ENCODE results near the gene LRP1B.

Gene LRP1B

DNA sequence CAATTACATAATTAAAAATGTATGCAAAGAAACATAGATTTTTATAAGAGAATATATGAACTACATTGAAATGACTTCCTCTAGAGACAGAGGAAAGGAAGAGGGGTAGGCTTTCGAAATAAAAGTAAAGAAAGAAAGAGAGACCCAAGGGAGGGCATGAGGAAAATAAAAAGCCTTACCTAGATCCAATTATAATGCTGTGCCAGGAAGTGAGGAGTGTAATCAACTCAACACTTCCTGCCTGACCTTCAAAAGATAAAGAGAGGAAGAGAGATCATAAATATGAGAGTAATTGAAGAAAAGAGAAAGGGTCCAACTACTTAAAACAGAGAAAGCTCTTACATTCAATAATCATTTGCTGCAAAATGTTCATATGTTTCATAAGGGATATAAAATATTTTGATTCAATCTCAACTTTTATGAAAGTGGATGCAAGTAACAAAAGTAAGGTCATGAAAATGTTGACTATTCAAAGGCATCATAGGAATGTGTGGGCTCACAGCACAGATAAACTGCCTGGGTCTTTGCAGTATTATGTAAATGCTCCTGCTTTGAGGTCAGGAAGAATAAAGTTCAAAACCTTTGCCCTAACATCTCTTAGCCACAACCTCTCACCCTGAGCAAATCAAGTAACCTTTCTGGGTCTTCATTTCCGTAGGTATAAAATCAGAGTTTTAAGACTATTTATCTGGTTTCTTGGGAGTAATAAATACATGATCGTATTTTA lies 1237.7 kb downstream of the LRP1B start:
- no peaks in the 10 kb centered on the region for H3K27me3 ChIP-seq
- H3K27ac ChIP-seq = no peak overlapping the region
- H3K36me3 ChIP-seq = no peaks in the 10 kb centered on the region
- H3K4me1 ChIP-seq (ENCODE audit: control insufficient read depth in 1 of 2, insufficient read depth in 1 of 2, low read depth in 1 of 2, low read length in 1 of 2) = no peaks in the 10 kb centered on the region
- H3K9me3 ChIP-seq = no peaks in the 10 kb centered on the region
- H3K4me3 ChIP-seq (ENCODE audit: low read depth in 1 of 2, low read length in 1 of 2) = no peak overlapping the region
- TF ChIP-seq, protein P1, sequence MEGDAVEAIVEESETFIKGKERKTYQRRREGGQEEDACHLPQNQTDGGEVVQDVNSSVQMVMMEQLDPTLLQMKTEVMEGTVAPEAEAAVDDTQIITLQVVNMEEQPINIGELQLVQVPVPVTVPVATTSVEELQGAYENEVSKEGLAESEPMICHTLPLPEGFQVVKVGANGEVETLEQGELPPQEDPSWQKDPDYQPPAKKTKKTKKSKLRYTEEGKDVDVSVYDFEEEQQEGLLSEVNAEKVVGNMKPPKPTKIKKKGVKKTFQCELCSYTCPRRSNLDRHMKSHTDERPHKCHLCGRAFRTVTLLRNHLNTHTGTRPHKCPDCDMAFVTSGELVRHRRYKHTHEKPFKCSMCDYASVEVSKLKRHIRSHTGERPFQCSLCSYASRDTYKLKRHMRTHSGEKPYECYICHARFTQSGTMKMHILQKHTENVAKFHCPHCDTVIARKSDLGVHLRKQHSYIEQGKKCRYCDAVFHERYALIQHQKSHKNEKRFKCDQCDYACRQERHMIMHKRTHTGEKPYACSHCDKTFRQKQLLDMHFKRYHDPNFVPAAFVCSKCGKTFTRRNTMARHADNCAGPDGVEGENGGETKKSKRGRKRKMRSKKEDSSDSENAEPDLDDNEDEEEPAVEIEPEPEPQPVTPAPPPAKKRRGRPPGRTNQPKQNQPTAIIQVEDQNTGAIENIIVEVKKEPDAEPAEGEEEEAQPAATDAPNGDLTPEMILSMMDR (IDR thresholded peaks at IDR 0.05) = no peak

- H3K27me3 ChIP-seq = no peaks in the 10 kb centered on the region
- H3K4me1 ChIP-seq (ENCODE audit: control insufficient read depth in 1 of 2, insufficient read depth in 1 of 2, low read depth in 1 of 2, low read length in 1 of 2) = no peaks in the 10 kb centered on the region
- no peaks in the 10 kb centered on the region for H3K36me3 ChIP-seq
- H3K4me3 ChIP-seq (ENCODE audit: low read depth in 1 of 2, low read length in 1 of 2) = no peak overlapping the region
- no peak overlapping the region for H3K27ac ChIP-seq
- no peaks in the 10 kb centered on the region for H3K9me3 ChIP-seq
- TF ChIP-seq, protein P1 (IDR thresholded peaks at IDR 0.05) = no peak
Observed at GRCh38 chr2:140892436-140892835, 1238.4 kb downstream of the LRP1B start.

- no peak overlapping the region for H3K4me3 ChIP-seq (ENCODE audit: low read depth in 1 of 2, low read length in 1 of 2)
- H3K36me3 ChIP-seq = no peaks in the 10 kb centered on the region
- no peaks in the 10 kb centered on the region for H3K27me3 ChIP-seq
- H3K27ac ChIP-seq = no peak overlapping the region
- H3K4me1 ChIP-seq (ENCODE audit: control insufficient read depth in 1 of 2, insufficient read depth in 1 of 2, low read depth in 1 of 2, low read length in 1 of 2) = no peaks in the 10 kb centered on the region
- TF ChIP-seq, protein P1 (IDR thresholded peaks at IDR 0.05) = no peak
- H3K9me3 ChIP-seq = no peaks in the 10 kb centered on the region
Observed at GRCh38 chr2:140891614-140892212, 1239.1 kb downstream of the LRP1B start.

DNA sequence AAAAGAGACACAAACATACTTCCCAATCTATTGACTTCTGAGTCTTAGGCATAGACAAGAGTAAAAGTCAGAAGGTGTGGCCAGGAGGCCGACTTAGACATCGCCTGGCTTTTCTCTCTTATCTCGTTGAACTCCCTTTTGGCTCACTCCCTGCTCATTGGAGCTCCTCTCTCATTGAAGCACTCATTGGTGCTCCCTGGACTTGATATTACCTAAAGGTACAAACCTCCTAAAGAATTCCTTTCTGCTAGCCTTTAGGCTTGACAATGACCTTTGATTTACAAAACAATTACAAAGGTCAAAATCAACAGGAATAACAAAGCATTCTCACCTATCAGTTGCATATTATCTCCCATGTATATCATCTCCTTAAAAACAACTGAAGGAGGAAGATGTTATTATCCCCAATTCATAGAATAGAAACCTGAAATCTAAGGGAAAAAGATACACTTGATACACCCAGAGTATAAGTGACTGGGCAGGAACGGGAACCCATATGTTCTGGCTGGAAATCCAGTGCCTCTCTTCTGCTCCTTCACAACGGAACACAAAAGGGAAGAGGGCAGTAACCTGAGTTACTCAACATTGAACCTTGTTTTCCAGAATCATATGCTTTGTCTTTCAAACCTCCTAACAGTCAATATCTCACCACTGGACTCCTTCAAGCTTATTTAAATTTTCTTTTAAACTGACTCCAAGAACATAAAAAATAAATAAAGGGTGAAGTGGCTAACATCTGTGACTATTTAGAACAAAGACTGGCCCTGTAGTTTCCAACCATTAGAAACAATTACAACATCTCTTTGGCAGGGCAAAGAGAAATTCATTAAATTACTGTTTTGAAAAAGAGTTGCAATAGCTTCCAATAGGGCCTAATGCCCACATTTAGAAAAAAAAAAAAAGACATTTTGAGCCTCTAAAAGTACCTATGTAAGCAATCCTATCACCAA lies 1247.9 kb downstream of the LRP1B start:
- H3K36me3 ChIP-seq = no peaks in the 10 kb centered on the region
- H3K4me1 ChIP-seq (ENCODE audit: control insufficient read depth in 1 of 2, insufficient read depth in 1 of 2, low read depth in 1 of 2, low read length in 1 of 2) = no peaks in the 10 kb centered on the region
- no peak overlapping the region for H3K4me3 ChIP-seq (ENCODE audit: low read depth in 1 of 2, low read length in 1 of 2)
- no peaks in the 10 kb centered on the region for H3K9me3 ChIP-seq
- no peaks in the 10 kb centered on the region for H3K27me3 ChIP-seq
- H3K27ac ChIP-seq = no peak overlapping the region
- TF ChIP-seq, protein P1 (IDR thresholded peaks at IDR 0.05) = no peak

DNA sequence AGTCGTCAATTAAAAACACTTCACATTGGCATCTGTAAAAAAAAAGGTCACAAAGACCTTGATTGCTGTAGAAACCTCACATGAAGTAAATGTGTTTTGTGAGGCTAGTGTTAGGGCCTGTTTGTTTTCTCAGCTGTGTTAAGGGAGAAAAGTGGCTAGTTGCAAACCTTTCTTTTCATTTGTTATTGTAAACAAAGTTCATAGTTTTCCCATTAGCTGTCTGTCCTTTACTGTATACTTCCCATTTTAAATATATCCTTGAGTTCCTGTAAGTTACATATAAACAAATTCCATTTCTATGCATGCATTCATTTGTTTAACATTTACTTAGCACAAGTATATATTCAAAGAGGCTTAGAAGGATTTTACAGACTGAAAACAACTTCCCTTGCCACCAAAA lies 1250.2 kb downstream of the LRP1B start:
- Histone ChIP-seq H3K36me3 (no peaks in the 10 kb centered on the region), H3K9me3 (no peaks in the 10 kb centered on the region), H3K27ac (no peak overlapping the region), H3K27me3 (no peaks in the 10 kb centered on the region), H3K4me1 (ENCODE audit: control insufficient read depth in 1 of 2, insufficient read depth in 1 of 2, low read depth in 1 of 2, low read length in 1 of 2) (no peaks in the 10 kb centered on the region), H3K4me3 (ENCODE audit: low read depth in 1 of 2, low read length in 1 of 2) (no peak overlapping the region)
- TF ChIP-seq, protein P1 (IDR thresholded peaks at IDR 0.05) = no peak

Measured in neutrophil (primary cell).